ENCODE measurements around the gene R3HCC1L.
"Not testable (repeated sequence)": the region's sequence is repeated elsewhere in the genome, so short reads cannot be mapped to it uniquely, and the experiment has no call there.

Gene R3HCC1L

DNA sequence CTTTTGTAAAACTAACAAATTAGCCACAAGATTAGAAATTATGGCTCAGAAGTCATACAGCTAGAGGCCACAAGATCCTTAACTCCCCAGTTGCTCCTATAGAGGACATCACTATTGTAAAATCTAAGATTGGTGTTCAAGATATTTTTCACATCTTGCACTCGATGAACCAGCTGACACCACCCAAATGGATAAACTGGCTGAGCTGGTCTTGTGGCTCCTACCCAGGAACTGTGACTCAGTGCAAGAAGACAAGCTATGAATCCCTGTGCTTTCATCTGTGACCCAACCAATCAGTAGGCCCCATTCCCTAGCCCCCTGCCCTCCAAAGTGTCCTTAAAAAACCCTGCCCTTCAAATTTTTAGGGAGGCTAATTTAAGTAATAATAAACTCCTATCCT lies 27.9 kb upstream of the R3HCC1L start:
- no peak for DNase-seq (ENCODE audit: low spot score)
- no peak overlapping the region for H3K27ac Mint-ChIP-seq
- H3K36me3 Mint-ChIP-seq (ENCODE audit: low read depth) = no peaks in the 10 kb centered on the region
- H3K4me1 Mint-ChIP-seq (ENCODE audit: low read depth) = no peaks in the 10 kb centered on the region
- H3K9me3 Mint-ChIP-seq = no peaks in the 10 kb centered on the region
- no peak overlapping the region for H3K4me3 Mint-ChIP-seq
- peaks cover 2% of the 10 kb centered on the region for H3K27me3 Mint-ChIP-seq (ENCODE audit: low read depth)

DNA sequence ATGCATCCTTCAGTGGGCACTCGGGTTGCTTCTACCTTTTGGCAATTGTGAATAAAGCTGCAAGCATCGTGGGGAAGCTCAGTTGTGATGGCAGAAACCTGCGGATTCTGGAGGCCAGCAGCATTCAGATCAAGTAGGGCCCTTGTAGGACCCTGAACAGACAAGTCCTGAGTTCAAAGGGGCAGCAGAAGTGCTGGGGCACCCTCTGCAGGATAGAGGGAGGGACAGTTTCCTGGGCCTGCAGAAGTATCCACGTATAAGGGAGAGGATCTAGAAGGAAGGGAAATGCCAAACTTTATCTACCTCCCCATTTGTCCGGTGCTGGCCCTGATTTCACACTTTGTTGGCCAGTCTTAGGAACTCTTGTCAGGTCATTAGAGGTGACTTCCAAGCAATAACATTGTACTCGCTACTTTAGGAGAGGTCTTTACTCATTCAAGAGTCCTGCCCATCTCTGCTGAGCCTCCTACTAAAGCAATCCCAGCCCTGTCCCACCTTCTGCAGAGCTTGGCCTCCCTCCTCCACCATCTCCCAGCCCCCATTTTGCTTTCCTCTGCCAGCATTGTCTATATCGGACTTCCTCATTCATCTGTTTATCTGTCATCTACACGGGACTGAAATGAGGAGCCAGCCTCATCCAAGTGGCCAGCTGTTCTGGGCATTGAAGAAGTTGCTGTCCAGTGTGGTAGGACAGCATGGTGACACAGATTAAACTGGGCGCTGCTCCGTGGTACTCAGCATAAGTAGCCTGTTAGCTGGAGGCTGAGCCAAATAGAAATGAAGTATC lies 26.6 kb upstream of the R3HCC1L start:
- H3K27ac Mint-ChIP-seq = no peak overlapping the region
- peaks cover 6% of the 10 kb centered on the region for H3K27me3 Mint-ChIP-seq (ENCODE audit: low read depth)
- H3K36me3 Mint-ChIP-seq (ENCODE audit: low read depth) = no peaks in the 10 kb centered on the region
- no peaks in the 10 kb centered on the region for H3K4me1 Mint-ChIP-seq (ENCODE audit: low read depth)
- no peaks in the 10 kb centered on the region for H3K9me3 Mint-ChIP-seq
- no peak overlapping the region for H3K4me3 Mint-ChIP-seq
- DNase-seq (ENCODE audit: low spot score) = no peak

DNA sequence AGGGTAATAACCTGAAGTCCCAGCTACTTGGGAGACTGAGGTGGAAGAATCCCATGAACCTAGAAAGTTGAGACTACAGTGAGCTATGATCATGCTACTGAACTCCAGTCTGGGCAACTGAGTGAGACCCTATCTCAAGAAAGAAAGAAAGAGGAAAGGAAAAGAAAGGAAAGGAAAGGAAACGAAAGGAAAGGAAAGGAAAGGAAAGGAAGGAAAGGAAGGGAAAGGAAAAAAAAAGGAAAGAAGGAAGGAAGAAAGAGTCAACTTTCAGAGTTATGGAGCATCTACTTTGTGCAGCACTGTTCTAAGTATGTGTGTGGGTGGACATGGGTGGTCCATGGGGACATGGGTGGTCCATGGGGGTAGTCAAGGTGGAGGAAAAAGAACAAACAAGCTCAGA lies 24.1 kb upstream of the R3HCC1L start:
- Mint-ChIP-seq H3K27ac (no peak overlapping the region), H3K36me3 (ENCODE audit: low read depth) (no peaks in the 10 kb centered on the region), H3K27me3 (ENCODE audit: low read depth) (peaks cover 20% of the 10 kb centered on the region), H3K4me1 (ENCODE audit: low read depth) (no peaks in the 10 kb centered on the region), H3K9me3 (no peaks in the 10 kb centered on the region), H3K4me3 (no peak overlapping the region)
- no peak for DNase-seq (ENCODE audit: low spot score)

- Mint-ChIP-seq H3K9me3 (no peaks in the 10 kb centered on the region), H3K4me1 (ENCODE audit: low read depth) (no peaks in the 10 kb centered on the region), H3K4me3 (no peak overlapping the region), H3K27ac (no peak overlapping the region), H3K27me3 (ENCODE audit: low read depth) (peaks cover 32% of the 10 kb centered on the region), H3K36me3 (ENCODE audit: low read depth) (no peaks in the 10 kb centered on the region)
- no peak for DNase-seq (ENCODE audit: low spot score)
Observed at GRCh38 chr10:98115031-98115787, 19.2 kb upstream of the R3HCC1L start.

DNA sequence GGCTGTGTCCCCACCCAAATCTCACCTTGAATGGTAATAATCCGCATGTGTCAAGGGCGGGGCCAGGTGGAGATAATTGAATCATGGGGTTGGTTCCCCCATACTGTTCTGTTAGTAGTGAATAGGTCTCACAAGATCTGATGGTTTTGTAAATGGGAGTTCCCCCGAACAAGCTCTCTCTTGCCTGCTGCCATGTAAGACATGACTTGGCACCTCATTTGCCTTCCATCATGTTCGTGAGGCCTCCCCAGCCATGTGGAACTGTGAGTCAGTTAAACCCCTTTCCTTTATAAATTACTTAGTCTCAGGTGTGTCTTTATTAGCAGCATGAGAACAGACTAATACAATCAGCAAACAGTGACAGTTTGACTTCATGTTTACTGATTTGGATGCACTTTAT lies 14.6 kb upstream of the R3HCC1L start:
- no peaks in the 10 kb centered on the region for H3K4me1 Mint-ChIP-seq (ENCODE audit: low read depth)
- no peak overlapping the region for H3K4me3 Mint-ChIP-seq
- no peaks in the 10 kb centered on the region for H3K36me3 Mint-ChIP-seq (ENCODE audit: low read depth)
- DNase-seq (ENCODE audit: low spot score) = no peak
- H3K27ac Mint-ChIP-seq = no peak overlapping the region
- peaks cover 32% of the 10 kb centered on the region for H3K27me3 Mint-ChIP-seq (ENCODE audit: low read depth)
- peaks cover 13% of the 10 kb centered on the region for H3K9me3 Mint-ChIP-seq

- H3K4me1 Mint-ChIP-seq (ENCODE audit: low read depth) = no peaks in the 10 kb centered on the region
Observed at GRCh38 chr10:98125940-98126631, 8.4 kb upstream of the R3HCC1L start.

DNA sequence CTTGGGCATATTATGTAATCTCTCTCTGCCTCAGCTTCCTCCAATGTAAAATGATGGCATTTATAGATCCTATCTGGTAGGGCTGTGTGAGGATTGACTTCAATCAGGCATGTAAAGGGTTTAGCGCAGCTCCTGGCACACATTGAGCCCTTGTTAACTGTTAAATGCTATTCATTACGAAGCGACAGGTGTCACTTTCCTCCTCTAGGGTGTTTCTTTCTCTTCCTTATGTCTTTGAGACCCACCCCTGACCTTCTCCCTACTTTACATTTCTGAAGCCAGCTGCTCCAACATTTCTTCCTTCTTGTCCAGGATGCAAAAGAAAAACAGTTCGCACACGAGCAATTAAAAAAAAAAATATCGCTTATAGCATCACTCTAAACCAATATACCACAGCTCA lies 5.7 kb upstream of the R3HCC1L start:
- Mint-ChIP-seq H3K4me3 (no peak overlapping the region), H3K4me1 (ENCODE audit: low read depth) (peaks cover under 1% of the 10 kb centered on the region), H3K9me3 (peaks cover 8% of the 10 kb centered on the region), H3K36me3 (ENCODE audit: low read depth) (no peaks in the 10 kb centered on the region), H3K27ac (no peak overlapping the region), H3K27me3 (ENCODE audit: low read depth) (peaks cover 15% of the 10 kb centered on the region)
- DNase-seq (ENCODE audit: low spot score) = no peak

More at GRCh38 chr10:98125940-98126631, 8.4 kb upstream of the R3HCC1L start:
- H3K9me3 Mint-ChIP-seq = peaks cover 13% of the 10 kb centered on the region
- no peak for DNase-seq (ENCODE audit: low spot score)
- no peak overlapping the region for H3K27ac Mint-ChIP-seq
- H3K27me3 Mint-ChIP-seq (ENCODE audit: low read depth) = peaks cover 26% of the 10 kb centered on the region
- H3K36me3 Mint-ChIP-seq (ENCODE audit: low read depth) = no peaks in the 10 kb centered on the region
- H3K4me3 Mint-ChIP-seq = no peak overlapping the region

- peaks cover 13% of the 10 kb centered on the region for H3K9me3 Mint-ChIP-seq
- H3K27me3 Mint-ChIP-seq (ENCODE audit: low read depth) = peaks cover 10% of the 10 kb centered on the region
- no peak for DNase-seq (ENCODE audit: low spot score)
- H3K27ac Mint-ChIP-seq = no peak overlapping the region
- H3K4me1 Mint-ChIP-seq (ENCODE audit: low read depth) = peaks cover 16% of the 10 kb centered on the region
- H3K36me3 Mint-ChIP-seq (ENCODE audit: low read depth) = peaks cover 3% of the 10 kb centered on the region
- H3K4me3 Mint-ChIP-seq = no peak overlapping the region
Observed at GRCh38 chr10:98131619-98132018, 2.8 kb upstream of the R3HCC1L start.

DNA sequence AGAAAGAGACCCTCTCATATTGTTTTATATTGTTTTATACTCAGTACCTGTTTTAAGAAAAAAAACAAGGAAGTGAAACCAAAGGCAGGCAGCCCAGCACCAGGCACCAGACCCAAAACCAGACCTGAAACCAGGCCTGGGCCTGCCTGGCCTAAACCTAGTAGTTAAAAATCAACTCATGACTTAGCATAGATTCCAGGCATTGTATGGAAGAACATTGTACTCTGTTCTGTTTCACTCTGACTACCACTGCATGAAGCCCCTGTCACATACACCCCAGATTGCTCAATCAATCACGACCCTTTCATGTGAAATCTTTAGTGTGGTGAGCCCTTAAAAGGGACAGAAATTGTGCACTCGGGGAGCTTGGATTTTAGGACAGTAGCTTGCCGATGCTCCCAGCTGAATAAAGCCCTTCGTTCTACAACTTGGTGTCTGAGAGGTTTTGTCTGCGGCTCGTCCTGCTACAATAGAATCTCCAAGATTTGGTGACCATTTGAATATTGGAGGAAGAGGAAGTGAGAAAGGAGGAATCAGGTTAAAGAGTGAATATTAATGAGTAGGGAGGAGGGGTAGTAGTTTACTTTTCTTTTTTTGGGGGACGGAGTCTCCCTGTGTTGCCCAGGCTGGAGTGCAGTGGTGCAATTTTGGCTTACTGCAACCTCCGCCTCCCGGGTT lies 1.2 kb upstream of the R3HCC1L start:
- not testable (repeated sequence) for DNase-seq (ENCODE audit: low spot score); H3K27me3 Mint-ChIP-seq (ENCODE audit: low read depth); H3K27ac Mint-ChIP-seq; H3K36me3 Mint-ChIP-seq (ENCODE audit: low read depth)
- H3K4me3 Mint-ChIP-seq = peak overlapping the region; percentile 44
- peaks cover 13% of the 10 kb centered on the region for H3K9me3 Mint-ChIP-seq
- H3K4me1 Mint-ChIP-seq (ENCODE audit: low read depth) = peaks cover 28% of the 10 kb centered on the region

DNA sequence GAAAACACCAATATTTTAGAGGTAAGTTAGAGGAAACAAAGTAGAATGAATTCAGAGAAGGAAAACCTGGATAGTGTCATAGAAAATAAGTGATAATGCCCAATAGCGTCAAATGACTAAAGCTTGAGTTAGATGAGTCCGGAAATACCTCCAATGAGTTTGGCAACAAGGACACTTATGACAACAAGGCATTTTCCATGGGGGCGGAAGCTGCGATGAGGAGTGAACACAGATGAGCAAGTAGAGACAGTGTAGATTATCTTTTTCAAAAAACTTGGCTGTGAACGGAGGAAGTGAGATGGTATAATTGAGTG lies 383 bp upstream of the R3HCC1L start:
- peaks cover 13% of the 10 kb centered on the region for H3K9me3 Mint-ChIP-seq
- peak overlapping the region; percentile 97 for H3K27ac Mint-ChIP-seq
- peaks cover 12% of the 10 kb centered on the region for H3K36me3 Mint-ChIP-seq (ENCODE audit: low read depth)

GRCh38 chr10:98135222-98135899 lies 904 bp downstream of the R3HCC1L start:
- Mint-ChIP-seq H3K4me3 (peak overlapping the region; percentile 96), H3K9me3 (peaks cover 13% of the 10 kb centered on the region), H3K4me1 (ENCODE audit: low read depth) (peaks cover 37% of the 10 kb centered on the region), H3K27me3 (ENCODE audit: low read depth) (no peaks in the 10 kb centered on the region), H3K27ac (peak overlapping the region; percentile 97), H3K36me3 (ENCODE audit: low read depth) (peaks cover 12% of the 10 kb centered on the region)
- no peak for DNase-seq (ENCODE audit: low spot score)

More for the DNA sequence above, 383 bp upstream of the R3HCC1L start:
- Mint-ChIP-seq H3K4me1 (ENCODE audit: low read depth) (peaks cover 32% of the 10 kb centered on the region), H3K4me3 (peak overlapping the region; percentile 96), H3K27me3 (ENCODE audit: low read depth) (no peaks in the 10 kb centered on the region)
- peak; percentile 12 for DNase-seq (ENCODE audit: low spot score)

GRCh38 chr10:98136775-98137174 lies 2.3 kb downstream of the R3HCC1L start:
- Mint-ChIP-seq H3K9me3 (peaks cover 13% of the 10 kb centered on the region), H3K4me3 (peak overlapping the region; percentile 12), H3K4me1 (ENCODE audit: low read depth) (peaks cover 48% of the 10 kb centered on the region), H3K36me3 (ENCODE audit: low read depth) (peaks cover 14% of the 10 kb centered on the region)
- H3K27ac Mint-ChIP-seq; H3K27me3 Mint-ChIP-seq (ENCODE audit: low read depth); DNase-seq (ENCODE audit: low spot score): not testable (repeated sequence)

DNA sequence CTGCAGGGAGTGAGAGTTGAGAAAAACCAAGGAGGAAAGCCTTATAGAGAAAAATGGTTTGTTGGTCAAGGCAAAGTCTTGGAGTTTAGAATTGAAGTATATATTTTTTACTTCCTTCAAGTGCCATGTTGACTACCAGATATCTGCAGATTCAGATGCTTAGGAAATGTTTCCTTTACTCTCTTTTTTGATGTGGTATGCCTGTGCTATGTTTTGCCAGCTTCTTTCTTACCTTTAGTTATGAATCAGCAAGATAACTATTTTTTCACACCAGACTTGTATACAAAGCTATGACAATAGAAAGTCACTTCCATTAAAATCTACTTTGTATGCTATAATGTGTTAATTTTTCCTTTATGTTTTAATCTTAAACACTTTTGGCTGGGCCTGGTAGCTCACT lies 3.6 kb downstream of the R3HCC1L start:
- peak overlapping the region; percentile 47 for H3K27ac Mint-ChIP-seq
- H3K4me1 Mint-ChIP-seq (ENCODE audit: low read depth) = peaks cover 53% of the 10 kb centered on the region
- DNase-seq (ENCODE audit: low spot score) = no peak
- H3K4me3 Mint-ChIP-seq = peak overlapping the region; percentile 33
- H3K9me3 Mint-ChIP-seq = peaks cover 9% of the 10 kb centered on the region
- no peaks in the 10 kb centered on the region for H3K27me3 Mint-ChIP-seq (ENCODE audit: low read depth)
- H3K36me3 Mint-ChIP-seq (ENCODE audit: low read depth) = peaks cover 16% of the 10 kb centered on the region

Data from T-helper 2 cell treated with Interferon-gamma antibody and Interleukin-4, amounts not matched to agents 5 μg/mL and 100 μg/mL, for 36 hours (primary cell).